HG02610 (cell line): Measurements from ENCODE around the gene YWHAQ.
"Not testable (repeated sequence)": the region's sequence is repeated elsewhere in the genome, so short reads cannot be mapped to it uniquely, and the experiment has no call there.

Experiments used
- ATAC-seq: cut with Tn5 transposase; IDR thresholded peaks from one replicate; pipeline ENCODE4 v1.9.1; 2021; ENCODE audit warnings: mild to moderate bottlenecking, moderate library complexity; ENCODE audit not compliant: unreplicated experiment

Gene YWHAQ

GRCh38 chr2:9595746-9596145 is 35.1 kb downstream of the YWHAQ start:
- ATAC-seq: no peak

- not testable (repeated sequence) for ATAC-seq
Measured at GRCh38 chr2:9595256-9595655, 35.5 kb downstream of the YWHAQ start.

- ATAC-seq: peak; percentile 52
Measured at GRCh38 chr2:9594366-9595054, 36.3 kb downstream of the YWHAQ start.

- no peak for ATAC-seq
Measured at GRCh38 chr2:9593925-9594324, 36.9 kb downstream of the YWHAQ start.

- no peak for ATAC-seq
Measured at GRCh38 chr2:9592699-9593098, 38.1 kb downstream of the YWHAQ start.

GRCh38 chr2:9590641-9591040 is 40.2 kb downstream of the YWHAQ start:
- no peak for ATAC-seq

- no peak for ATAC-seq
Measured at GRCh38 chr2:9586465-9586864, 44.3 kb downstream of the YWHAQ start.

GRCh38 chr2:9585486-9585885 is 45.3 kb downstream of the YWHAQ start:
- no peak for ATAC-seq

GRCh38 chr2:9584902-9585301 is 45.9 kb downstream of the YWHAQ start:
- not testable (repeated sequence) for ATAC-seq

GRCh38 chr2:9582624-9583023 is 48.2 kb downstream of the YWHAQ start:
- ATAC-seq: no peak

GRCh38 chr2:9578467-9579235 is 52.1 kb downstream of the YWHAQ start:
- no peak for ATAC-seq

- no peak for ATAC-seq
Measured at GRCh38 chr2:9574331-9574730, 56.5 kb downstream of the YWHAQ start.

GRCh38 chr2:9573840-9574239 is 57.0 kb downstream of the YWHAQ start:
- ATAC-seq: no peak

- no peak for ATAC-seq
Measured at GRCh38 chr2:9573013-9573720, 57.6 kb downstream of the YWHAQ start.

GRCh38 chr2:9570182-9571060 is 60.4 kb downstream of the YWHAQ start:
- ATAC-seq: no peak

GRCh38 chr2:9565436-9566153 is 65.2 kb downstream of the YWHAQ start:
- ATAC-seq: no peak

GRCh38 chr2:9560628-9561027 is 70.2 kb downstream of the YWHAQ start:
- ATAC-seq: no peak

GRCh38 chr2:9558948-9559381 is 71.8 kb downstream of the YWHAQ start:
- ATAC-seq: no peak

- peak; percentile 14 for ATAC-seq
Measured at GRCh38 chr2:9556121-9556743, 74.6 kb downstream of the YWHAQ start.
